ENCODE data around the gene RAB31. TPM values are rescaled to one million over a fixed set of nuclear protein-coding genes. Genes with fewer than 3 reads are reported as not detected.
"Not testable (repeated sequence)": the region's sequence is repeated elsewhere in the genome, so short reads cannot be mapped to it uniquely, and the experiment has no call there.

The RAB31 gene
- total and polyA plus RNA-seq, 2 experiments from 2014 or later, result 8.7 to 27.7 TPM

- Histone ChIP-seq H3K9me3 (ENCODE audit: low read depth) (no peaks in the 10 kb centered on the region), H3K4me1 (ENCODE audit: low read depth) (no peaks in the 10 kb centered on the region), H3K27ac (no peak overlapping the region), H3K27me3 (no peaks in the 10 kb centered on the region), H3K36me3 (no peaks in the 10 kb centered on the region), H3K4me3 (no peak overlapping the region)
- TF ChIP-seq CTCF (IDR thresholded peaks at IDR 0.05; ENCODE audit: low read depth, low read length), result no peak
- no peak for DNase-seq (ENCODE audit: low read depth in 1 of 2, low spot score in 1 of 2)
Measured at GRCh38 chr18:9666548-9666947, 41.6 kb upstream of the RAB31 start.

- H3K27me3 ChIP-seq, result no peaks in the 10 kb centered on the region
- no peak overlapping the region for H3K4me3 ChIP-seq
- no peaks in the 10 kb centered on the region for H3K9me3 ChIP-seq (ENCODE audit: low read depth)
- no peak for DNase-seq (ENCODE audit: low read depth in 1 of 2, low spot score in 1 of 2)
- TF ChIP-seq CTCF (IDR thresholded peaks at IDR 0.05; ENCODE audit: low read depth, low read length), result no peak
- H3K36me3 ChIP-seq, result no peaks in the 10 kb centered on the region
- no peaks in the 10 kb centered on the region for H3K4me1 ChIP-seq (ENCODE audit: low read depth)
- no peak overlapping the region for H3K27ac ChIP-seq
Measured at GRCh38 chr18:9669016-9669415, 39.1 kb upstream of the RAB31 start.

- H3K4me1 ChIP-seq (ENCODE audit: low read depth), result no peaks in the 10 kb centered on the region
- no peaks in the 10 kb centered on the region for H3K9me3 ChIP-seq (ENCODE audit: low read depth)
- no peak for DNase-seq (ENCODE audit: low read depth in 1 of 2, low spot score in 1 of 2)
- no peaks in the 10 kb centered on the region for H3K27me3 ChIP-seq
- no peak overlapping the region for H3K27ac ChIP-seq
- H3K36me3 ChIP-seq, result no peaks in the 10 kb centered on the region
- TF ChIP-seq CTCF (IDR thresholded peaks at IDR 0.05; ENCODE audit: low read depth, low read length), result no peak
- no peak overlapping the region for H3K4me3 ChIP-seq
Measured at GRCh38 chr18:9671214-9671613, 36.9 kb upstream of the RAB31 start.

GRCh38 chr18:9673296-9674251, 34.5 kb upstream of the RAB31 start:
- DNase-seq (ENCODE audit: low read depth in 1 of 2, low spot score in 1 of 2), result peak; percentile 56 to 81
- no peak overlapping the region for H3K27ac ChIP-seq
- TF ChIP-seq CTCF (IDR thresholded peaks at IDR 0.05; ENCODE audit: low read depth, low read length), result peak; percentile 52
- H3K4me1 ChIP-seq (ENCODE audit: low read depth), result no peaks in the 10 kb centered on the region
- no peaks in the 10 kb centered on the region for H3K36me3 ChIP-seq
- no peaks in the 10 kb centered on the region for H3K27me3 ChIP-seq
- no peaks in the 10 kb centered on the region for H3K9me3 ChIP-seq (ENCODE audit: low read depth)
- no peak overlapping the region for H3K4me3 ChIP-seq

- not testable (repeated sequence) for H3K9me3 ChIP-seq (ENCODE audit: low read depth); H3K4me1 ChIP-seq (ENCODE audit: low read depth); H3K4me3 ChIP-seq; DNase-seq (ENCODE audit: low read depth in 1 of 2, low spot score in 1 of 2); H3K27ac ChIP-seq; H3K27me3 ChIP-seq; H3K36me3 ChIP-seq
Measured at GRCh38 chr18:9678216-9678615, 29.9 kb upstream of the RAB31 start.

GRCh38 chr18:9679125-9679524, 29.0 kb upstream of the RAB31 start:
- DNase-seq (ENCODE audit: low read depth in 1 of 2, low spot score in 1 of 2), result no peak
- Histone ChIP-seq H3K36me3 (no peaks in the 10 kb centered on the region), H3K27me3 (no peaks in the 10 kb centered on the region), H3K9me3 (ENCODE audit: low read depth) (no peaks in the 10 kb centered on the region), H3K4me1 (ENCODE audit: low read depth) (no peaks in the 10 kb centered on the region), H3K27ac (no peak overlapping the region), H3K4me3 (no peak overlapping the region)
- TF ChIP-seq CTCF (IDR thresholded peaks at IDR 0.05; ENCODE audit: low read depth, low read length), result no peak
